GM18873 (cell line): ENCODE measurements around the gene ARMC7.
"Not testable (repeated sequence)": the region's sequence is repeated elsewhere in the genome, so short reads cannot be mapped to it uniquely, and the experiment has no call there.

Experiments
- ATAC-seq: cut with Tn5 transposase; IDR thresholded peaks from one replicate; pipeline ENCODE4 v1.9.1; 2021; ENCODE audit warnings: mild to moderate bottlenecking, moderate library complexity, moderate number of reproducible peaks; ENCODE audit not compliant: unreplicated experiment, low FRiP score

The ARMC7 gene

GRCh38 chr17:75147878-75148546 lies 38.2 kb downstream of the ARMC7 start:
- no peak for ATAC-seq

GRCh38 chr17:75151930-75152329 lies 42.2 kb downstream of the ARMC7 start:
- no peak for ATAC-seq

- ATAC-seq: no peak
Observed at GRCh38 chr17:75152523-75152921, 42.8 kb downstream of the ARMC7 start.

- no peak for ATAC-seq
Observed at GRCh38 chr17:75152922-75153779, 43.4 kb downstream of the ARMC7 start.

- ATAC-seq: peak; percentile 3
Observed at GRCh38 chr17:75153780-75154194, 44.0 kb downstream of the ARMC7 start.

GRCh38 chr17:75154195-75155106 lies 44.7 kb downstream of the ARMC7 start, which contains the start of gene JPT1:
Gene JPT1, minus strand, starts transcription at chr17:75154512. Its CDS starts 115 bp downstream, at chr17:75154397.
- peak; percentile 92 for ATAC-seq

GRCh38 chr17:75155191-75155601 lies 45.4 kb downstream of the ARMC7 start:
- no peak for ATAC-seq

- ATAC-seq: not testable (repeated sequence)
Observed at GRCh38 chr17:75158480-75158879, 48.7 kb downstream of the ARMC7 start.

- no peak for ATAC-seq
Observed at GRCh38 chr17:75159196-75160031, 49.6 kb downstream of the ARMC7 start.

- ATAC-seq: no peak
Observed at GRCh38 chr17:75160211-75160610, 50.4 kb downstream of the ARMC7 start.

- ATAC-seq: no peak
Observed at GRCh38 chr17:75163074-75163473, 53.3 kb downstream of the ARMC7 start.

- not testable (repeated sequence) for ATAC-seq
Observed at GRCh38 chr17:75164606-75165005, 54.8 kb downstream of the ARMC7 start.

GRCh38 chr17:75168998-75169397 lies 59.2 kb downstream of the ARMC7 start:
- ATAC-seq: no peak

- no peak for ATAC-seq
Observed at GRCh38 chr17:75173526-75173925, 63.8 kb downstream of the ARMC7 start.

GRCh38 chr17:75174996-75175395 lies 65.2 kb downstream of the ARMC7 start:
- no peak for ATAC-seq

- no peak for ATAC-seq
Observed at GRCh38 chr17:75176625-75177024, 66.9 kb downstream of the ARMC7 start.

- ATAC-seq: no peak
Observed at GRCh38 chr17:75178453-75178852, 68.7 kb downstream of the ARMC7 start.
